MCF 10A (cell line): Measurements from ENCODE around the gene KLHL12. TPM values are rescaled to one million over a fixed set of nuclear protein-coding genes. Genes with fewer than 3 reads are reported as not detected.
"Not testable (repeated sequence)": the region's sequence is repeated elsewhere in the genome, so short reads cannot be mapped to it uniquely, and the experiment has no call there.

Experiments
- BruUV-seq: library from RNA; stranded (reverse); fragments of 400-500 nt; replicated peaks from 2 replicates; lab custom pipeline; 2021; lab: Mats Ljungman, UMichigan
- CTCF ChIA-PET: fragments of 300-600 bp; sonication (Branson Sonifier 250); formaldehyde crosslinking; extraction: SDS; loops from one replicate; lab custom pipeline; 2021; ENCODE audit warnings: antibody characterized with exemption, inconsistent platforms; lab: Yijun Ruan, JAX
- POLR2A ChIA-PET: fragments of 300-600, 350-650 bp; sonication (Branson Sonifier 250); formaldehyde crosslinking; extraction: SDS; loops from one replicate; lab custom pipeline; 2020; ENCODE audit warnings: antibody characterized with exemption, inconsistent platforms; lab: Yijun Ruan, JAX
- DNase-seq: peaks from one replicate; pipeline ENCODE4 v3.0.0-alpha.2; 2018; ENCODE audit not compliant: unreplicated experiment
- H3K27ac Mint-ChIP-seq: one replicate; pipeline ENCODE4 v1.8.0; 2022; ENCODE audit warnings: mild to moderate bottlenecking, low read depth, mixed read lengths; ENCODE audit not compliant: unreplicated experiment
- H3K27me3 Mint-ChIP-seq: one replicate; pipeline ENCODE4 v1.8.0; 2022; ENCODE audit warnings: mixed read lengths; ENCODE audit not compliant: insufficient read depth, unreplicated experiment
- H3K36me3 Mint-ChIP-seq: one replicate; pipeline ENCODE4 v1.8.0; 2022; ENCODE audit warnings: mild to moderate bottlenecking, moderate library complexity, mixed read lengths; ENCODE audit not compliant: insufficient read depth, unreplicated experiment
- H3K4me1 Mint-ChIP-seq: one replicate; pipeline ENCODE4 v1.8.0; 2022; ENCODE audit warnings: mixed read lengths; ENCODE audit not compliant: insufficient read depth, unreplicated experiment
- H3K4me3 Mint-ChIP-seq: one replicate; pipeline ENCODE4 v1.8.0; 2022; ENCODE audit warnings: mild to moderate bottlenecking, moderate library complexity, mixed read lengths; ENCODE audit not compliant: unreplicated experiment
- H3K9me3 Mint-ChIP-seq: one replicate; pipeline ENCODE4 v1.8.0; 2022; ENCODE audit warnings: mixed read lengths; ENCODE audit not compliant: unreplicated experiment
- intact Hi-C: fragments of 100-400 bp; cut with micrococcal nuclease; formaldehyde crosslinking; loops from 2 replicates; pipeline ENCODE4 v1.14.1; 2022
- total RNA-seq: library from RNA; stranded (reverse); gene quantifications from 2 replicates; pipeline ENCODE4 v1.2.3, GENCODE V29; 2022
- TF ChIP-seq, protein P1 (sequence below): fragments of 200-600 bp; IDR thresholded peaks from one replicate; pipeline ENCODE4 v1.8.0; 2022; ENCODE audit warnings: antibody characterized with exemption, mild to moderate bottlenecking; ENCODE audit not compliant: unreplicated experiment

KLHL12 gene
- total RNA-seq, 1 experiment from 2014 or later = 51.0 TPM

DNA sequence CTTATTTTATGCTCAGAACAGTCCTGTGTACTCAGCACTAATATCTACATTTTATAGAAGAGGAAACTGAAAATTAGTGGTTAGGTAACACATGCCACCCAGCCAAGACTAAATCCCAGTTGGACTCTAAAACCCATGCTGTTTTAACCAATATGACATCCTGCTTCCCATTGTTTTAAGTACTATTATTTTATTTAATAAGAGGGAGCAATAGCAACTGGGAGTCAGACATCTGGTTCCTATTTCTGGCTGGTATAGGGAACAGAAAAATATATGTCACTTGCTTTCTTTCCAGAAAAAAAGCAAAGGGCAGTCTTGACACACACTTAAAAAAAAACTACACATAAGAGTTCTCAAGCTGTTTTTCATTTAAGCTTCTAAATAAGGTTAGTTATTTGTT is 11.9 kb downstream of the KLHL12 start:
- POLR2A ChIA-PET = interaction anchor here (1.0 to 1.9 kb wide), 4 partner anchors 9 to 54 kb away, joined by 3 to 8 read pairs (median 5); no protein-coding TSS in a partner anchor
- intact Hi-C loops = no loop called here

DNA sequence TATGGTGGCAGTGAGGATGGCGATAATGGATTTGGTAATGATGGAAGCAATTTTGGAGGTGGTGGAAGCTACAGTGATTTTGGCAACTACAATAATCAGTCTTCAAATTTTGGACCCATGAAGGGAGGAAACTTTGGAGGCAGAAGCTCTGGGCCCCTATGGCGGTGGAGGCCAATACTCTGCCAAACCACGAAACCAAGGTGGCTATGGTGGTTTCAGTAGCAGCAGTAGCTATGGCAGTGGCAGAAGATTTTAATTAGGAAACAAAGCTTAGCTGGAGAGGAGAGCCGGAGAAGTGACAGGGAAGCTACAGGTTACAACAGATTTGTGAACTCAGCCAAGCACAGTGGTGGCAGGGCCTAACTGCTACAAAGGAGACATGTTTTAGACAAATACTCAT is 14.6 kb downstream of the KLHL12 start:
- H3K4me1 Mint-ChIP-seq, intact Hi-C loops, H3K27ac Mint-ChIP-seq, H3K9me3 Mint-ChIP-seq, DNase-seq, H3K4me3 Mint-ChIP-seq, H3K27me3 Mint-ChIP-seq, BruUV-seq: not testable (repeated sequence)
- ChIA-PET POLR2A (interaction anchor here (0.6 to 1.5 kb wide), 3 partner anchors 13 to 96 kb away, joined by 3 read pairs; no protein-coding TSS in a partner anchor), CTCF (interaction anchor here (0.6 kb wide), 1 partner anchor 293 kb away, joined by 3 read pairs; no protein-coding TSS in a partner anchor)
- H3K36me3 Mint-ChIP-seq = peaks cover 97% of the 10 kb centered on the region

More for the DNA sequence above, 11.9 kb downstream of the KLHL12 start:
- H3K27me3 Mint-ChIP-seq = no peaks in the 10 kb centered on the region
- H3K27ac Mint-ChIP-seq = no peak overlapping the region
- no peaks in the 10 kb centered on the region for H3K4me1 Mint-ChIP-seq
- peaks cover 94% of the 10 kb centered on the region for H3K36me3 Mint-ChIP-seq
- H3K9me3 Mint-ChIP-seq = no peaks in the 10 kb centered on the region
- H3K4me3 Mint-ChIP-seq = no peak overlapping the region
- CTCF ChIA-PET = no interaction called here
- no peak for DNase-seq
- TF ChIP-seq, protein P1, sequence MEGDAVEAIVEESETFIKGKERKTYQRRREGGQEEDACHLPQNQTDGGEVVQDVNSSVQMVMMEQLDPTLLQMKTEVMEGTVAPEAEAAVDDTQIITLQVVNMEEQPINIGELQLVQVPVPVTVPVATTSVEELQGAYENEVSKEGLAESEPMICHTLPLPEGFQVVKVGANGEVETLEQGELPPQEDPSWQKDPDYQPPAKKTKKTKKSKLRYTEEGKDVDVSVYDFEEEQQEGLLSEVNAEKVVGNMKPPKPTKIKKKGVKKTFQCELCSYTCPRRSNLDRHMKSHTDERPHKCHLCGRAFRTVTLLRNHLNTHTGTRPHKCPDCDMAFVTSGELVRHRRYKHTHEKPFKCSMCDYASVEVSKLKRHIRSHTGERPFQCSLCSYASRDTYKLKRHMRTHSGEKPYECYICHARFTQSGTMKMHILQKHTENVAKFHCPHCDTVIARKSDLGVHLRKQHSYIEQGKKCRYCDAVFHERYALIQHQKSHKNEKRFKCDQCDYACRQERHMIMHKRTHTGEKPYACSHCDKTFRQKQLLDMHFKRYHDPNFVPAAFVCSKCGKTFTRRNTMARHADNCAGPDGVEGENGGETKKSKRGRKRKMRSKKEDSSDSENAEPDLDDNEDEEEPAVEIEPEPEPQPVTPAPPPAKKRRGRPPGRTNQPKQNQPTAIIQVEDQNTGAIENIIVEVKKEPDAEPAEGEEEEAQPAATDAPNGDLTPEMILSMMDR = no peak
- no TSS peak for BruUV-seq

DNA sequence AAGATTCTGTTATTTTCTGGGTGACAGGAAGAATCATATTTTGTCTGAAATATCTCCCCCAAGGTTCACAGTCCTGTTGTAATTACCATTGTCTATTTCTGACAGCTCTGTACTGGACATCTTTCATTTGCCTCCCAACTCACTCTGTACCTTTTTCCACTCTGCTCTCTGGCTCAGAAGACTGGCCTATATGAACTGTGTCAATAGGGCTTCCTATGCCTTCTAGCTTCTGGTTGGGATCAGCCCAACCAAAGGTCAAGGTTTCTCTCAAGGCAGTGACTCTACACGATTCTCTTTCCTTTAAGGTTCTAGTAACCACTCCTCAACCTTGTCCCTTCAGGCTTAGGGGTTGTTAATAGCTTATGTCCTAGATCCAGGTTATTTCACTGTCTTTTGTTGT is 17.5 kb downstream of the KLHL12 start:
- Mint-ChIP-seq H3K4me3 (no peak overlapping the region), H3K36me3 (peaks cover 99% of the 10 kb centered on the region), H3K27ac (no peak overlapping the region), H3K27me3 (no peaks in the 10 kb centered on the region), H3K4me1 (no peaks in the 10 kb centered on the region), H3K9me3 (no peaks in the 10 kb centered on the region)
- BruUV-seq = TSS peak; percentile 15
- TF ChIP-seq, protein P1 = no peak
- no peak for DNase-seq
- ChIA-PET CTCF (interaction anchor here (1.1 to 1.2 kb wide), 2 partner anchors 14 to 19 kb away, joined by 3 read pairs; no protein-coding TSS in a partner anchor), POLR2A (interaction anchor here (0.6 to 1.9 kb wide), 6 partner anchors 12 to 99 kb away, joined by 3 to 6 read pairs (median 4); partner anchors contain the start of genes PCAT6, RABIF and TMEM183A)
- intact Hi-C loops = no loop called here

DNA sequence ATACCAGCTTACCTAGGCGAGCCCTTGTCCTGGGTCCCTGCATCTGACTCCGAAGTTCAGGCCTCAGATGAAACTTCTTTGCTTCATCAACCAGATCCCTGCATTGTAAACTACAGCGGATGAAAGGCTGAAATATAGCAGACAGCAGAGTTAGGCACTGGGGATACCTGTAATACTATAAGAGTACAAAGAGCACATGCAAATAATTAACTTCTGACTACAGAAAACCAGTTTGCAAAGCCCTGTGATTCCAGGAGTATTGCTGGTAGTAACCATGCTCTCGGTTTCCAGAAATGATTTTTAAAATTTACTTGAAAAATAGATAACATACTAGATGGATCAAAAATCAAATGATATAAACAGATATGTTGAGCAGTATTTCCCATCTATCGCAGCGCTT is 18.0 kb downstream of the KLHL12 start:
- TF ChIP-seq, protein P1 = no peak
- CTCF ChIA-PET = interaction anchor here (1.1 to 1.5 kb wide), 3 partner anchors 14 to 91 kb away, joined by 3 to 6 read pairs (median 3); no protein-coding TSS in a partner anchor
- no TSS peak for BruUV-seq

More for the DNA sequence above, 18.0 kb downstream of the KLHL12 start:
- Mint-ChIP-seq H3K27ac (no peak overlapping the region), H3K36me3 (peaks cover 99% of the 10 kb centered on the region), H3K9me3 (no peaks in the 10 kb centered on the region), H3K27me3 (no peaks in the 10 kb centered on the region), H3K4me3 (no peak overlapping the region), H3K4me1 (no peaks in the 10 kb centered on the region)
- DNase-seq = no peak
- POLR2A ChIA-PET = interaction anchor here (0.6 to 1.9 kb wide), 5 partner anchors 12 to 98 kb away, joined by 3 to 6 read pairs (median 4); partner anchors contain the start of genes PCAT6, RABIF and TMEM183A
- intact Hi-C loops = no loop called here
